GM19395 (cell line): ENCODE data around the gene NAP1L1.

ENCODE experiments used
- ATAC-seq: cut with Tn5 transposase; IDR thresholded peaks from one replicate; pipeline ENCODE4 v1.9.1; 2021; ENCODE audit warnings: mild to moderate bottlenecking, moderate library complexity; ENCODE audit not compliant: unreplicated experiment

NAP1L1 gene

GRCh38 chr12:76042147-76042546, 42.3 kb downstream of the NAP1L1 start:
- no peak for ATAC-seq

GRCh38 chr12:76041406-76041805, 43.1 kb downstream of the NAP1L1 start:
- ATAC-seq, result no peak

GRCh38 chr12:76040461-76040860, 44.0 kb downstream of the NAP1L1 start:
- no peak for ATAC-seq

- ATAC-seq, result no peak
Measured at GRCh38 chr12:76038176-76038575, 46.3 kb downstream of the NAP1L1 start.

- ATAC-seq, result peak; percentile 74
Measured at GRCh38 chr12:76037130-76038103, 47.1 kb downstream of the NAP1L1 start.

GRCh38 chr12:76035045-76035444, 49.4 kb downstream of the NAP1L1 start:
- no peak for ATAC-seq

- no peak for ATAC-seq
Measured at GRCh38 chr12:76033081-76034011, 51.1 kb downstream of the NAP1L1 start.

- ATAC-seq, result peak; percentile 37
Measured at GRCh38 chr12:76032043-76032981, 52.2 kb downstream of the NAP1L1 start.

- ATAC-seq, result peak; percentile 83
Measured at GRCh38 chr12:76031414-76032042, 53.0 kb downstream of the NAP1L1 start, which contains the start of gene PHLDA1. Gene PHLDA1 (minus strand): TSS chr12:76031776.

GRCh38 chr12:76031081-76031413, 53.4 kb downstream of the NAP1L1 start:
- ATAC-seq, result peak; percentile 24

GRCh38 chr12:76030341-76031080, 54.0 kb downstream of the NAP1L1 start:
- ATAC-seq, result no peak

GRCh38 chr12:76029982-76030340, 54.5 kb downstream of the NAP1L1 start:
- no peak for ATAC-seq

- no peak for ATAC-seq
Measured at GRCh38 chr12:76028571-76029277, 55.8 kb downstream of the NAP1L1 start.

- ATAC-seq, result no peak
Measured at GRCh38 chr12:76026643-76027063, 57.8 kb downstream of the NAP1L1 start.

- ATAC-seq, result no peak
Measured at GRCh38 chr12:76025601-76026575, 58.6 kb downstream of the NAP1L1 start.

- no peak for ATAC-seq
Measured at GRCh38 chr12:76024942-76025600, 59.4 kb downstream of the NAP1L1 start.
